Loucy (cell line): ENCODE measurements around the gene IL6.

Source experiments
- H2AFZ ChIP-seq: fragments of 200-600 bp; sonication (generic); 2 replicates; pipeline ENCODE4 v1.6.0; 2016; ENCODE audit warnings: antibody characterized with exemption, mild to moderate bottlenecking, low read length, moderate library complexity
- H3F3A ChIP-seq: fragments of 200-600 bp; 2 replicates; pipeline ENCODE4 v1.6.0; 2016; ENCODE audit warnings: antibody characterized with exemption, low read depth, mild to moderate bottlenecking
- H3K27me3 ChIP-seq: fragments of 200-600 bp; sonication (generic); 2 replicates; pipeline ENCODE4 v1.6.1; 2014; ENCODE audit warnings: low read length, mild to moderate bottlenecking; ENCODE audit not compliant: insufficient read depth, poor library complexity, severe bottlenecking
- H3K36me3 ChIP-seq: fragments of 200-600 bp; sonication (generic); 2 replicates; pipeline ENCODE4 v1.6.1; 2016; ENCODE audit warnings: low read length; ENCODE audit not compliant: insufficient read depth
- H3K4me1 ChIP-seq: fragments of 200-600 bp; sonication (generic); 2 replicates; pipeline ENCODE4 v1.5.1; 2014; ENCODE audit warnings: low read length, mild to moderate bottlenecking; ENCODE audit not compliant: insufficient read depth, poor library complexity, severe bottlenecking
- H3K4me2 ChIP-seq: fragments of 200-600 bp; sonication (generic); 2 replicates; pipeline ENCODE4 v1.6.0; 2014; ENCODE audit warnings: antibody characterized with exemption, low read length, low read depth, mild to moderate bottlenecking; ENCODE audit not compliant: poor library complexity, severe bottlenecking
- H3K4me3 ChIP-seq: fragments of 200-600 bp; sonication (generic); 2 replicates; pipeline ENCODE4 v1.5.1; 2014; ENCODE audit warnings: low read length, mild to moderate bottlenecking, mixed read lengths; ENCODE audit not compliant: poor library complexity, severe bottlenecking
- H3K79me2 ChIP-seq: fragments of 200-600 bp; sonication (generic); 2 replicates; pipeline ENCODE4 v1.6.1; 2014; ENCODE audit warnings: low read length; ENCODE audit not compliant: insufficient read depth
- H3K9ac ChIP-seq: fragments of 200-600 bp; sonication (generic); 2 replicates; pipeline ENCODE4 v1.6.0; 2014; ENCODE audit warnings: mild to moderate bottlenecking, low read depth, low read length, moderate library complexity; ENCODE audit not compliant: poor library complexity, severe bottlenecking
- H3K9me2 ChIP-seq: fragments of 200-600 bp; sonication (generic); replicated peaks from 2 replicates; pipeline ENCODE4 v1.6.1; 2016; ENCODE audit warnings: low read depth, low read length, mixed read lengths
- H3K9me3 ChIP-seq: fragments of 200-600 bp; sonication (generic); 2 replicates; pipeline ENCODE4 v1.6.1; 2014; ENCODE audit warnings: mild to moderate bottlenecking, antibody characterized with exemption, low read length, low read depth; ENCODE audit not compliant: insufficient read depth
- H4K20me1 ChIP-seq: fragments of 200-600 bp; sonication (generic); 2 replicates; pipeline ENCODE4 v1.6.0; 2014; ENCODE audit warnings: antibody characterized with exemption, low read length, mild to moderate bottlenecking; ENCODE audit not compliant: insufficient read depth, poor library complexity, severe bottlenecking
- EZH2phosphoT487 ChIP-seq: fragments of 200-600 bp; IDR thresholded peaks from 2 replicates; pipeline ENCODE4 v1.6.1; 2018; ENCODE audit warnings: antibody characterized with exemption, mild to moderate bottlenecking, moderate library complexity, borderline replicate concordance
- TF ChIP-seq, protein P1 (sequence below): fragments of 200-600 bp; sonication (generic); conservative IDR thresholded peaks from 2 replicates; pipeline ENCODE4 v1.5.1; 2014; ENCODE audit warnings: mild to moderate bottlenecking, antibody characterized with exemption, low read length

IL6 gene

DNA sequence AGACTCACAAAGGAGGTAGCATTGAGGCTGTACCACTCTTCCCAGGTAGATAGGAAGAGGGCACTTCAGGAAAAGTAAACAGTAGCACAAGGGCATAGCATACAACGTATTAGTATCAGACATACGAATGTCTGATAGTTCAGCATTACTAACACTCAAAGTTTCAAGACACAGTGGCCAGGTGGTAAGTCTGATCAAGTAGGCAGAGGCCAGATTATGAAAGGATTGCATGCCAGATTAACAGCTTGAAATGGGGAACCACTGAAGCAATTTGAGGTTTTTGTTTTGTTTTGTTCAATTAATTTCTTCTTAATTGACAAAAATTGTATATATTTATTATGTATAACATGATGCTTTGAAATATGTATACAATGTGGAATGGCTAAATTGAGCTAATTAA is 45.7 kb upstream of the IL6 start:
- no peaks in the 10 kb centered on the region for H3K36me3 ChIP-seq
- no peaks in the 10 kb centered on the region for H4K20me1 ChIP-seq
- H3K4me3 ChIP-seq, result no peak overlapping the region
- no peak overlapping the region for H3K4me2 ChIP-seq
- H3K27me3 ChIP-seq, result no peaks in the 10 kb centered on the region
- H3K4me1 ChIP-seq, result no peaks in the 10 kb centered on the region
- H3K79me2 ChIP-seq, result no peaks in the 10 kb centered on the region
- H2AFZ ChIP-seq, result no peak overlapping the region
- H3K9ac ChIP-seq, result no peak overlapping the region
- TF ChIP-seq, protein P1, sequence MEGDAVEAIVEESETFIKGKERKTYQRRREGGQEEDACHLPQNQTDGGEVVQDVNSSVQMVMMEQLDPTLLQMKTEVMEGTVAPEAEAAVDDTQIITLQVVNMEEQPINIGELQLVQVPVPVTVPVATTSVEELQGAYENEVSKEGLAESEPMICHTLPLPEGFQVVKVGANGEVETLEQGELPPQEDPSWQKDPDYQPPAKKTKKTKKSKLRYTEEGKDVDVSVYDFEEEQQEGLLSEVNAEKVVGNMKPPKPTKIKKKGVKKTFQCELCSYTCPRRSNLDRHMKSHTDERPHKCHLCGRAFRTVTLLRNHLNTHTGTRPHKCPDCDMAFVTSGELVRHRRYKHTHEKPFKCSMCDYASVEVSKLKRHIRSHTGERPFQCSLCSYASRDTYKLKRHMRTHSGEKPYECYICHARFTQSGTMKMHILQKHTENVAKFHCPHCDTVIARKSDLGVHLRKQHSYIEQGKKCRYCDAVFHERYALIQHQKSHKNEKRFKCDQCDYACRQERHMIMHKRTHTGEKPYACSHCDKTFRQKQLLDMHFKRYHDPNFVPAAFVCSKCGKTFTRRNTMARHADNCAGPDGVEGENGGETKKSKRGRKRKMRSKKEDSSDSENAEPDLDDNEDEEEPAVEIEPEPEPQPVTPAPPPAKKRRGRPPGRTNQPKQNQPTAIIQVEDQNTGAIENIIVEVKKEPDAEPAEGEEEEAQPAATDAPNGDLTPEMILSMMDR, result no peak
- no peak for TF ChIP-seq EZH2phosphoT487
- H3F3A ChIP-seq, result no peaks in the 10 kb centered on the region
- H3K9me2 ChIP-seq, result no peaks in the 10 kb centered on the region
- H3K9me3 ChIP-seq, result no peaks in the 10 kb centered on the region

DNA sequence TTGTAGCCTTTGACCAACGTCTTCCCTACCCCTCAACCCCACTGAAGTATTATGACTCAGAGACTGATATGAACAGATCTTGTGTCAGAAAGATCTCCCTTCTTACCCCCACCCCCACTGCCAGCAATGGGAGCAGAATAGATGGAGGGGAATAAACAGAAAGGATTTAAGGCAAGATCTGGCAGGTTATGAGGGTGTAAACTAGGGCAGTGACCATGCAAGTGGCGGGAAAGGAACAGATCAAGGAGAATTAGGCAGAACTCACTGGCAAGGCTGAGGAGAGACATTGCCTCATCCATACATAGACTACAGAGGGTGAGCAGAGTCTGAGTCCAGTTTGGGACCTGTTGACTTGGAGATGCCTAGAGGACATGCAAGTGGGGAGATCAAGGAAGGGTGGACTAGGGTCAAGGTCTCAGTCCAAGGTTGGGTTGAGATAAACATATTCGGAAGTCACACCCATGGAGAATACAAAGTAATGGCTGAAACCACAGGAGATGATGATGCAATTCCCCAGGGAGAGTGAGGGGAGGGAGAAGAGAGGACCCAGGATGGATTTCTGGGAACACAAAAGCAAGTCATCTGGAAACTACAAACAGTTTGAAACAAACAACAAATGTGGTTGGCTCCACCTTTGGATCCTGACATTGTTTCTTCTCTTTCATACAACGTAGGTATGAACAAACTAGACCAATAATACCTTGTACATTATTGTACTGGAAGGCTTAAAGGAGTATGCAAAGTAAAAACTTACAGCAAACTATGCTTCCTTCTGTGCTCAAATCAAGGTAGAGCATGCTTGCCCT is 44.9 kb upstream of the IL6 start:
- no peak overlapping the region for H3K4me3 ChIP-seq
- H3K9ac ChIP-seq, result no peak overlapping the region
- H4K20me1 ChIP-seq, result no peaks in the 10 kb centered on the region
- H3K4me2 ChIP-seq, result no peak overlapping the region
- no peaks in the 10 kb centered on the region for H3K79me2 ChIP-seq
- H3K9me2 ChIP-seq, result no peaks in the 10 kb centered on the region
- H3K36me3 ChIP-seq, result no peaks in the 10 kb centered on the region
- H3K27me3 ChIP-seq, result no peaks in the 10 kb centered on the region
- H3K9me3 ChIP-seq, result no peaks in the 10 kb centered on the region
- no peaks in the 10 kb centered on the region for H3K4me1 ChIP-seq
- no peak overlapping the region for H2AFZ ChIP-seq
- TF ChIP-seq, protein P1, result no peak
- no peak for TF ChIP-seq EZH2phosphoT487
- no peaks in the 10 kb centered on the region for H3F3A ChIP-seq

DNA sequence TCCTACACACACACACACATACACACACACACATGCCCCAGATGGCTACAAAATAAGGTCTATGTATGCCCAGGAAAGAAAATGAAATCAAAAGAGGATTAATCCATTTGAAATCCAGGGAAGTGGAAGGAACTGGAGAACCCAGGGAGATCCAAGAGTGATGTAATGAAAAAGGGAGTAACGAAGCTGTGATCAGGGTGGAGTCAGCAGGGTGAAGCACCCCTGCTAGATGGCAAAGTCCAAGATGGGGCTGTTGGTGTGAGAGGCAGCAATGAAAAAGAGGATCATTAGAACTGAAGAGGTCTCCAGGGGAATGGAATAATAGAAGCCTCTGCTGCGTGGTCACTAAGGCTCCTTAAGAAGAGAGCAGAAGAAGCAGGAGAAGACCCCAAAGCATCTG is 43.6 kb upstream of the IL6 start:
- Histone ChIP-seq H3K4me3 (no peak overlapping the region), H3K4me2 (no peak overlapping the region), H2AFZ (no peak overlapping the region), H3K9me3 (no peaks in the 10 kb centered on the region), H3K9ac (no peak overlapping the region), H3K27me3 (no peaks in the 10 kb centered on the region), H3F3A (no peaks in the 10 kb centered on the region), H3K9me2 (no peaks in the 10 kb centered on the region), H3K79me2 (no peaks in the 10 kb centered on the region), H4K20me1 (no peaks in the 10 kb centered on the region), H3K4me1 (no peaks in the 10 kb centered on the region), H3K36me3 (no peaks in the 10 kb centered on the region)
- TF ChIP-seq, protein P1, result no peak
